GM10248 (cell line): ENCODE data around the gene CD48.

Experiments
- CTCF ChIA-PET: fragments of 300-600 bp; sonication (Branson Sonifier 250); formaldehyde crosslinking; extraction: SDS; loops from one replicate; lab custom pipeline; 2021; ENCODE audit warnings: antibody characterized with exemption; lab: Yijun Ruan, JAX
- POLR2A ChIA-PET: fragments of 350-650 bp; sonication (Branson Sonifier 250); formaldehyde crosslinking; extraction: SDS; loops from one replicate; lab custom pipeline; 2020; ENCODE audit warnings: antibody characterized with exemption; lab: Yijun Ruan, JAX
- DNase-seq: peaks from one replicate; pipeline ENCODE4 v3.0.0; 2012; ENCODE audit errors: extremely low spot score
- TF ChIP-seq, protein P1 (sequence below): IDR thresholded peaks from 2 replicates; pipeline ENCODE4 v1.5.1; 2012; ENCODE audit warnings: mild to moderate bottlenecking, low read depth; ENCODE audit errors: extremely low read depth, missing control alignments, control extremely low read depth

The CD48 gene

DNA sequence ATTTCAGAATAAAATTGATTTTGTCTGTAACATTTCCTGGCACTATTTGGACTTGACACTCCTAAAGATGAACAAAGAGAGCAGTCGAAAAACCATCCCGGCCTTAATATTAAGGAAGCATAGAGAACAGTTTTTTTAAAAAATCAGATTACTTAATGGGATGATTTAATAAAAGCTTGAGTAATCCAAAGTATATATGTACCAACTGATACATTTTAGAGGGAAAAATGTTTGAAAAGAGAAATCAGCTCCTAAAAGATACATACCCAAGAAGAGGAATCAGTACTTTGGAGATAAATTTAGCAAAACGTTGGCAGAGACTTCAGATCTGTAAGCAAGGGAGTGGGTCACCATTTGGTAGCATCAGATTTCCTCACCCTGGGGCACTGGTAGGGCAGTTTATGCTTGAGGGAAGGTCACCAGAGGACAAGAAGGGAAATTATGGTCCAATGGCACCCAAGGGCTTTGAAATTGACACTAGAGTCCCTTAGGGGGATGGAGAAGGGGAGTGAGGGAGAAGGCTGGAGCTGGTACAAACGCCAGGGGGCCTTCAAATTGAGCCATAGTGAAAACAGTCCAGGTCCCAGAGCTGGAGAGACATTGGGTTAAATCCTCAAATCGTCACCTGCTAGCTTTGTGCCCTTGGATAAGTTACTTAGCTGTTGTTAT lies 33.4 kb upstream of the CD48 start:
- POLR2A ChIA-PET, result interaction anchor here (0.7 to 1.0 kb wide), 3 partner anchors 10 to 18 kb away, joined by 3 read pairs; no protein-coding TSS in a partner anchor

GRCh38 chr1:160744199-160744851 lies 32.7 kb upstream of the CD48 start:
- ChIA-PET POLR2A (interaction anchor here (0.6 to 1.0 kb wide), 5 partner anchors 10 to 29 kb away, joined by 3 to 4 read pairs (median 3); no protein-coding TSS in a partner anchor), CTCF (interaction anchor here (0.9 to 8.2 kb wide), 12 partner anchors 12 to 254 kb away, joined by 3 to 67 read pairs (median 4); no protein-coding TSS in a partner anchor)
- TF ChIP-seq, protein P1, sequence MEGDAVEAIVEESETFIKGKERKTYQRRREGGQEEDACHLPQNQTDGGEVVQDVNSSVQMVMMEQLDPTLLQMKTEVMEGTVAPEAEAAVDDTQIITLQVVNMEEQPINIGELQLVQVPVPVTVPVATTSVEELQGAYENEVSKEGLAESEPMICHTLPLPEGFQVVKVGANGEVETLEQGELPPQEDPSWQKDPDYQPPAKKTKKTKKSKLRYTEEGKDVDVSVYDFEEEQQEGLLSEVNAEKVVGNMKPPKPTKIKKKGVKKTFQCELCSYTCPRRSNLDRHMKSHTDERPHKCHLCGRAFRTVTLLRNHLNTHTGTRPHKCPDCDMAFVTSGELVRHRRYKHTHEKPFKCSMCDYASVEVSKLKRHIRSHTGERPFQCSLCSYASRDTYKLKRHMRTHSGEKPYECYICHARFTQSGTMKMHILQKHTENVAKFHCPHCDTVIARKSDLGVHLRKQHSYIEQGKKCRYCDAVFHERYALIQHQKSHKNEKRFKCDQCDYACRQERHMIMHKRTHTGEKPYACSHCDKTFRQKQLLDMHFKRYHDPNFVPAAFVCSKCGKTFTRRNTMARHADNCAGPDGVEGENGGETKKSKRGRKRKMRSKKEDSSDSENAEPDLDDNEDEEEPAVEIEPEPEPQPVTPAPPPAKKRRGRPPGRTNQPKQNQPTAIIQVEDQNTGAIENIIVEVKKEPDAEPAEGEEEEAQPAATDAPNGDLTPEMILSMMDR, result no peak
- no peak for DNase-seq

More for the DNA sequence above, 33.4 kb upstream of the CD48 start:
- no peak for DNase-seq
- TF ChIP-seq, protein P1, result no peak
- CTCF ChIA-PET, result interaction anchor here (0.9 to 8.2 kb wide), 13 partner anchors 11 to 253 kb away, joined by 3 to 67 read pairs (median 4); no protein-coding TSS in a partner anchor

- DNase-seq, result no peak
- POLR2A ChIA-PET, result no interaction called here
- TF ChIP-seq, protein P1, result no peak
- CTCF ChIA-PET, result interaction anchor here (0.9 to 8.2 kb wide), 7 partner anchors 13 to 211 kb away, joined by 3 to 67 read pairs (median 6); no protein-coding TSS in a partner anchor
These were observed 31.6 kb upstream of the CD48 start for GRCh38 chr1:160743266-160743665.

DNA sequence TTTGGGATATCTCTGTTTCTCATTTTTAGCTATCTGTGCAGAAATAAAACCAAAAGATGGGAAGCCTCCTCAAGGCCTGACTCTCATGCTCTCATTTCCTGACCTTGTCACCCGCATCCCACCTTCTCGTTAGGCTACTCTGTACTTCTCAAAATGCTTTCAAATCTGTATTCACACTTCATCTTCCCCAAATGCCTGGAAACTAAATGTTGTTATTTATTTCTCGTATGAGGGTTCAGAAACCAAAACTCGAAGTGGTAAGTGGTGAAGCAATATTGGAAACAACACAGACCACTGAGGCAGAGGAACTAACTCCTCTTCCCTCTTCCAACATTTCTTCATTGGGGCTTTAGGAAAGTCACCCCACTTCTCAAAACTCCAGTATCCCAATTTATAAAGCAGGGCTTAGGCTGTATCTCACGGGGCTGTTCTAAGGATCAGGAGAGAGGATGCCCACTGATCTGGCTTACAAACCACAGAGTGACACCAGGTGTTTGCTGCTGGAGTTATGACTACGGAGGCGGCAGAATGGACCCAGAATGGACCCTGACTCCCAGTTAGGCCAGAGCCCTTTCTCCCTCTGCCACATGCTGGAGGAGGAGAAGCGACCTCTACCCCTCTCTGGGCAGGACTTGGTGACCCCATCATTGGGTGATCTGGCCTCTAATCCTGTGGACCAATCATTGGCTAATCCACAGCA lies 31.0 kb upstream of the CD48 start:
- POLR2A ChIA-PET, result interaction anchor here (0.9 kb wide), 1 partner anchor 14 kb away, joined by 3 read pairs; no protein-coding TSS in a partner anchor
- TF ChIP-seq, protein P1, result no peak
- DNase-seq, result no peak
- CTCF ChIA-PET, result interaction anchor here (0.9 to 8.2 kb wide), 5 partner anchors 15 to 231 kb away, joined by 3 to 67 read pairs (median 6); no protein-coding TSS in a partner anchor

DNA sequence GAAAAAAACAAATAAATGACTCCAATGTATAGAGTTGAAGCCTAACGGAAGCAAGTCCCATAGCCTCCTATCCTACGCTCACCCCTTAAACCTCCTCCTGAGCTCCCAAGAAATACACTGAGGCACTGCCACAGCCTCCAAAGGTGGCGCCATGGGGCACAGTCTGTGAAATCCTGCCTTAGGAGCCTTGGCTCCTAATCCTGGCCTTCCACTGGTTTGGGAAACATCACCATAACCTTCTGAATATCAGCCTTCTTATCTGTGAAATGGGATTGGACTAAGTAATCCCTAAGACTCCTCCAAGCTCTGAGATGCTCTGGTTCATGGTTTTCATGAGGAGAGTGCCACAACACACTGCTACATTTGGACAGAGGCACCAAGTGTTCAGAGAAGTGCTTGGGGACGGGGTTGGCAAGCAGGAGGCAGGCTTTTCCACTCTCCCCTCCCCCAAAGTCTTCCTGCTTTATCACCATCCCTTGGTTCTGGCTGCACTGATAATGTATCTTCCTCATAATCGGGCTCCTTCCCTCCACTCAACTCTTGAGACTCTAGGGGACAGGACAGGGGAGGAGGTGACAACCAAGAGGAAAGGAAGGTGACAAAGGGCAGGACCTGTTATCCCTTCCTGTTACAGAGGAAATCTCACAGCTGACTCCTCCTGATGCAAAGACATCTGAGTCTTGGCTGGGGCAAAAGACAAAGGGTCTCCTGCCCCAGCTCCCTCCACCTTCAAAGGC lies 30.2 kb upstream of the CD48 start:
- CTCF ChIA-PET, result interaction anchor here (0.9 to 8.2 kb wide), 9 partner anchors 14 to 232 kb away, joined by 3 to 67 read pairs (median 4); no protein-coding TSS in a partner anchor
- TF ChIP-seq, protein P1, result peak; percentile 27
- DNase-seq, result no peak
- POLR2A ChIA-PET, result interaction anchor here (0.9 kb wide), 1 partner anchor 15 kb away, joined by 3 read pairs; no protein-coding TSS in a partner anchor
